ENCODE results near the gene MTMR10. TPM values are rescaled to one million over a fixed set of nuclear protein-coding genes. Genes with fewer than 3 reads are reported as not detected.

MTMR10 gene
- total RNA-seq, 1 experiment from 2014 or later, result 23.2 TPM

DNA sequence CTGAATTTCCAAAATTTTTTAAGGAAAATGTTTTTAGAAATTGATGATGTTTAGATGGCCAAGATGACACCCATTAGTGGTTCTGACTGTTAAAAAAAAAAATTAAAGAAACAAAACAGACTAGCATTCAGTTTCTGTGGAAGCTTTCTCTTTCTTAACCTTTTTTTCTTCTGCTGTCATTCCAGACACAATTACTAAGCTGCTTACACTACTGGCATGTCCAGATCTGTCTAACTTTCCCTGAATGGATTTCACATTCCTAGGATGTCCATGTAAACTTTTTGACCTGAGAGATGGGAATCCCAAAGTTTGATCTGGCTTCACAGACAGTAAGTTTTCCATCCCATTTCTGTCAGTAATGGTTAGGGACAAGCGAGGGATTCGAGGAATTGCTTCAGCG, 10.3 kb upstream of the MTMR10 start:
- no peak overlapping the region for H2BK5ac ChIP-seq (ENCODE audit: insufficient read length, low read length)
- H3K9ac ChIP-seq (ENCODE audit: extremely low read depth, insufficient read length, low read length), result no peak overlapping the region
- H4K20me1 ChIP-seq (ENCODE audit: control insufficient read depth, insufficient read depth, insufficient read length), result no peaks in the 10 kb centered on the region
- H2AFZ ChIP-seq (ENCODE audit: low read length), result no peak overlapping the region
- peaks cover 17 to 19% of the 10 kb centered on the region in 2 experiments for H3K4me1 Mint-ChIP-seq
- no CpG with 5 or more reads among the region's 3 CpGs for WGBS (ENCODE audit: extremely low coverage, insufficient read length, low lambda C conversion rate)
- no peak overlapping the region for H4K91ac ChIP-seq (ENCODE audit: insufficient read length, low read depth, low read length)
- H2AK5ac ChIP-seq (ENCODE audit: insufficient read length, low read length), result no peak overlapping the region
- H2BK120ac ChIP-seq (ENCODE audit: low read depth, low read length, poor library complexity, severe bottlenecking), result no peak overlapping the region
- H3K23ac ChIP-seq (ENCODE audit: insufficient read length, low read depth, low read length), result no peak overlapping the region
- H2BK12ac ChIP-seq (ENCODE audit: insufficient read length, low read depth, low read length), result no peak overlapping the region
- H3K23me2 ChIP-seq (ENCODE audit: insufficient read length, low read depth, low read length, poor library complexity, severe bottlenecking), result no peaks in the 10 kb centered on the region
- H3K4me3 Mint-ChIP-seq, result no peak overlapping the region
- DNase-seq, result no peak
- no peak overlapping the region for H3K18ac ChIP-seq (ENCODE audit: insufficient read length, low read depth, low read length)
- no peak overlapping the region for H2BK15ac ChIP-seq (ENCODE audit: low read depth, low read length)
- H4K8ac ChIP-seq (replicated peaks; ENCODE audit: insufficient read length, low read depth, low read length), result no peak overlapping the region
- H4K5ac ChIP-seq (ENCODE audit: insufficient read length, low read depth, low read length), result no peak overlapping the region
- no peaks in the 10 kb centered on the region for H3K27me3 Mint-ChIP-seq (ENCODE audit: low read depth)
- H3K9me3 Mint-ChIP-seq, result no peaks in the 10 kb centered on the region
- H3K4me1 ChIP-seq (ENCODE audit: insufficient read depth, low read length), result no peaks in the 10 kb centered on the region; the same call in 1 of the 2 replicates
- H3K79me2 ChIP-seq (ENCODE audit: insufficient read depth, low read length), result no peaks in the 10 kb centered on the region; the same call in 1 of the 2 replicates
- H3K27ac Mint-ChIP-seq, result no peak overlapping the region
- H3K36me3 Mint-ChIP-seq (ENCODE audit: insufficient read depth in 1 of 3, low read depth in 3 of 3), result no peaks in the 10 kb centered on the region
- TF ChIP-seq, protein P1, sequence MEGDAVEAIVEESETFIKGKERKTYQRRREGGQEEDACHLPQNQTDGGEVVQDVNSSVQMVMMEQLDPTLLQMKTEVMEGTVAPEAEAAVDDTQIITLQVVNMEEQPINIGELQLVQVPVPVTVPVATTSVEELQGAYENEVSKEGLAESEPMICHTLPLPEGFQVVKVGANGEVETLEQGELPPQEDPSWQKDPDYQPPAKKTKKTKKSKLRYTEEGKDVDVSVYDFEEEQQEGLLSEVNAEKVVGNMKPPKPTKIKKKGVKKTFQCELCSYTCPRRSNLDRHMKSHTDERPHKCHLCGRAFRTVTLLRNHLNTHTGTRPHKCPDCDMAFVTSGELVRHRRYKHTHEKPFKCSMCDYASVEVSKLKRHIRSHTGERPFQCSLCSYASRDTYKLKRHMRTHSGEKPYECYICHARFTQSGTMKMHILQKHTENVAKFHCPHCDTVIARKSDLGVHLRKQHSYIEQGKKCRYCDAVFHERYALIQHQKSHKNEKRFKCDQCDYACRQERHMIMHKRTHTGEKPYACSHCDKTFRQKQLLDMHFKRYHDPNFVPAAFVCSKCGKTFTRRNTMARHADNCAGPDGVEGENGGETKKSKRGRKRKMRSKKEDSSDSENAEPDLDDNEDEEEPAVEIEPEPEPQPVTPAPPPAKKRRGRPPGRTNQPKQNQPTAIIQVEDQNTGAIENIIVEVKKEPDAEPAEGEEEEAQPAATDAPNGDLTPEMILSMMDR (conservative IDR thresholded peaks at IDR 0.05), result no peak
- H3K79me1 ChIP-seq (ENCODE audit: insufficient read depth, low read depth, low read length, poor library complexity, severe bottlenecking), result no peaks in the 10 kb centered on the region
- H2BK20ac ChIP-seq (ENCODE audit: low read depth, low read length, poor library complexity, severe bottlenecking), result no peak overlapping the region
- H3K9me3 ChIP-seq (ENCODE audit: control insufficient read depth, low read depth, low read length), result no peaks in the 10 kb centered on the region
- H3K27ac ChIP-seq (ENCODE audit: insufficient read length, low read depth, low read length), result no peak overlapping the region
- no peak overlapping the region for H3K4ac ChIP-seq (ENCODE audit: low read depth, low read length)
- H3K4me2 ChIP-seq (ENCODE audit: insufficient read depth, insufficient read length, low read length), result no peak overlapping the region
- H3K14ac ChIP-seq (ENCODE audit: insufficient read depth, low read length), result no peak overlapping the region
- H3K56ac ChIP-seq (ENCODE audit: insufficient read length, low read depth, low read length), result no peak overlapping the region
- H3T11ph ChIP-seq (ENCODE audit: low read length), result no peak overlapping the region
- no peaks in the 10 kb centered on the region for H3K27me3 ChIP-seq (ENCODE audit: insufficient read depth, low read length)

All from H9 (cell line).